HepG2 (cell line): ENCODE measurements around the gene RPE65. TPM values are rescaled to one million over a fixed set of nuclear protein-coding genes. Genes with fewer than 3 reads are reported as not detected.
A peak's percentile ranks its signal among the peaks of the same experiment; 100 is the strongest.

Source experiments
- ATAC-seq: fragments of 200-7000 bp; cut with Tn5 transposase; 3 replicates; pipeline ENCODE4 v1.9.1; 2020; ENCODE audit warnings: mild to moderate bottlenecking, moderate library complexity
- Bru-seq: library from RNA; stranded (reverse); fragments of 400-500 nt; gene quantifications from one replicate; lab custom pipeline; 2021; lab: Mats Ljungman, UMichigan
- BruChase-seq, 2 experiments: library from RNA; stranded (reverse); fragments of 400-500 nt; gene quantifications; one replicate each; lab custom pipeline; 2021; lab: Mats Ljungman, UMichigan
- BruUV-seq: library from RNA; stranded (reverse); fragments of 400-500 nt; replicated peaks from 2 replicates; lab custom pipeline; 2021; lab: Mats Ljungman, UMichigan
- CTCF ChIA-PET: fragments of 300-600 bp; formaldehyde crosslinking; extraction: SDS; loops from one replicate; lab custom pipeline; 2021; ENCODE audit warnings: low total read pairs, inconsistent platforms, low intra/inter-chr PET ratio; lab: Yijun Ruan, JAX
- POLR2A ChIA-PET: fragments of 350-600 bp; sonication (Branson Sonifier 250); formaldehyde crosslinking; loops from one replicate; lab custom pipeline; 2020; ENCODE audit warnings: antibody characterized with exemption, inconsistent platforms; lab: Yijun Ruan, JAX
- DNase-seq: peaks from one replicate; pipeline ENCODE4 v3.0.0-alpha.2; 2015; ENCODE audit warnings: low spot score
- FAIRE-seq: peaks from 3 replicates; lab custom pipeline; 2011; peaks lifted over from hg19 to GRCh38; lab: Jason Lieb, UNC
- H2AFZ ChIP-seq: one replicate; pipeline ENCODE4 v1.6.1; 2011; ENCODE audit warnings: low read length, inconsistent platforms
- H3K27ac ChIP-seq: fragments of 300-600 bp; 3 replicates; pipeline ENCODE4 v1.8.0; 2011; ENCODE audit warnings: mixed run types, mild to moderate bottlenecking, mixed read lengths, low read length, inconsistent platforms; ENCODE audit not compliant: insufficient read depth; ENCODE audit errors: extremely low read length
- H3K27me3 ChIP-seq, 2 experiments: fragments of 200-600 bp in 1 of 2; 2 replicates in 1 of 2; 3 replicates in 1 of 2; pipeline versions ENCODE4 v1.6.0 to v1.8.0; 2011; ENCODE audit warnings: low read length in 2 of 2, mild to moderate bottlenecking in 2 of 2, moderate library complexity in 2 of 2, inconsistent platforms in 1 of 2; ENCODE audit not compliant: insufficient read depth in 2 of 2, control insufficient read depth in 1 of 2
- H3K36me3 ChIP-seq, 2 experiments: fragments of 200-600 bp in 1 of 2; replicated peaks in 1 of 2; 2 replicates in 1 of 2; 3 replicates in 1 of 2; pipeline versions ENCODE4 v1.5.1 to v1.8.0; 2011; ENCODE audit warnings: low read length in 2 of 2, inconsistent platforms in 1 of 2; ENCODE audit not compliant: insufficient read depth in 2 of 2, control insufficient read depth in 1 of 2
- H3K4me1 ChIP-seq: 2 replicates; pipeline ENCODE4 v1.5.1; 2012; ENCODE audit warnings: low read length, inconsistent platforms; ENCODE audit not compliant: insufficient read depth
- H3K4me2 ChIP-seq: 2 replicates; pipeline ENCODE4 v1.6.0; 2011; ENCODE audit warnings: low read depth, low read length, inconsistent platforms
- H3K4me3 ChIP-seq, 3 experiments: fragments of 200-600 bp in 1 of 3; sonication (generic), shearing (Covaris generic) in 1 of 3; replicated peaks in 1 of 3; 2 replicates each; pipeline ENCODE4 v1.5.1; 2011 to 2016; ENCODE audit warnings: low read length in 3 of 3, inconsistent platforms in 2 of 3, low read depth in 2 of 3, mild to moderate bottlenecking in 2 of 3, control low read depth in 1 of 3, mixed read lengths in 1 of 3; ENCODE audit not compliant: insufficient read depth in 1 of 3
- H3K79me2 ChIP-seq: one replicate; pipeline ENCODE4 v1.6.1; 2011; ENCODE audit warnings: low read length, inconsistent platforms; ENCODE audit not compliant: insufficient read depth
- H3K9ac ChIP-seq: 2 replicates; pipeline ENCODE4 v1.6.0; 2011; ENCODE audit warnings: mild to moderate bottlenecking, low read depth, low read length, inconsistent platforms; ENCODE audit not compliant: insufficient read depth
- H3K9me3 ChIP-seq: 2 replicates; pipeline ENCODE4 v1.5.1; 2012; ENCODE audit warnings: mild to moderate bottlenecking, low read length
- H4K20me1 ChIP-seq: 2 replicates; pipeline ENCODE4 v1.6.0; 2011; ENCODE audit warnings: inconsistent platforms, mild to moderate bottlenecking, low read length, moderate library complexity; ENCODE audit not compliant: insufficient read depth
- CBX1 ChIP-seq: IDR thresholded peaks from one replicate; pipeline ENCODE4 v1.6.1; 2016; ENCODE audit warnings: antibody characterized with exemption, low read depth
- FOXM1 ChIP-seq: sonication (generic); formaldehyde crosslinking; IDR thresholded peaks from 2 replicates; pipeline ENCODE4 v1.5.0; 2020; ENCODE audit warnings: missing genetic modification reagents
- HOXD1 ChIP-seq: sonication (generic); formaldehyde crosslinking; IDR thresholded peaks from 2 replicates; pipeline ENCODE4 v1.5.0; 2020; ENCODE audit warnings: missing genetic modification reagents
- KMT2A ChIP-seq: sonication (generic); formaldehyde crosslinking; IDR thresholded peaks from 2 replicates; pipeline ENCODE4 v1.4.0; 2020; ENCODE audit warnings: missing genetic modification reagents
- MIXL1 ChIP-seq: IDR thresholded peaks from 2 replicates; pipeline ENCODE4 v1.6.1; 2016
- MTERF4 ChIP-seq: sonication (generic); formaldehyde crosslinking; IDR thresholded peaks from 2 replicates; pipeline ENCODE4 v1.8.0; 2023; ENCODE audit warnings: mild to moderate bottlenecking, missing genetic modification reagents
- NFE2L1 ChIP-seq: sonication (generic); formaldehyde crosslinking; IDR thresholded peaks from 2 replicates; pipeline ENCODE4 v1.4.0; 2020; ENCODE audit warnings: missing genetic modification reagents, mild to moderate bottlenecking, borderline replicate concordance
- NR2F1 ChIP-seq, 2 experiments: fragments of 450-650 bp in 1 of 2; formaldehyde crosslinking in 1 of 2; IDR thresholded peaks; 2 replicates each; pipeline versions ENCODE4 v1.5.0 to v1.6.1; 2016 to 2020; ENCODE audit warnings: mild to moderate bottlenecking in 1 of 2, missing compliant biosample characterization in 1 of 2, missing genetic modification reagents in 1 of 2, moderate library complexity in 1 of 2
- RORA ChIP-seq: sonication (generic); formaldehyde crosslinking; IDR thresholded peaks from 2 replicates; pipeline ENCODE4 v1.5.0; 2020; ENCODE audit warnings: mild to moderate bottlenecking, missing genetic modification reagents, moderate library complexity
- SALL2 ChIP-seq: sonication (generic); formaldehyde crosslinking; IDR thresholded peaks from 2 replicates; pipeline ENCODE4 v1.8.1; 2023; ENCODE audit warnings: mild to moderate bottlenecking, missing genetic modification reagents, inconsistent platforms
- TAF15 ChIP-seq: fragments of 200-400 bp; formaldehyde crosslinking; IDR thresholded peaks from one replicate; pipeline ENCODE4 v1.6.1; 2018; ENCODE audit warnings: mild to moderate bottlenecking, low read depth, low read length; ENCODE audit not compliant: poor library complexity, severe bottlenecking
- THAP11 ChIP-seq: IDR thresholded peaks from 2 replicates; pipeline ENCODE4 v1.6.1; 2016; ENCODE audit warnings: missing biosample characterization, missing genetic modification reagents
- ZEB1 ChIP-seq: IDR thresholded peaks from 2 replicates; pipeline ENCODE4 v1.6.1; 2012; ENCODE audit warnings: mild to moderate bottlenecking, low read depth, inconsistent platforms; ENCODE audit not compliant: insufficient replicate concordance
- ZKSCAN1 ChIP-seq: fragments of 150-350 bp; IDR thresholded peaks from 2 replicates; pipeline ENCODE4 v1.6.1; 2014; ENCODE audit warnings: low read length
- ZNF234 ChIP-seq: sonication (generic); formaldehyde crosslinking; conservative IDR thresholded peaks from 2 replicates; pipeline ENCODE4 v1.5.1; 2020; ENCODE audit warnings: mild to moderate bottlenecking, missing genetic modification reagents
- ZNF546 ChIP-seq: sonication (generic); formaldehyde crosslinking; conservative IDR thresholded peaks from 2 replicates; pipeline ENCODE4 v1.8.1; 2023; ENCODE audit warnings: mild to moderate bottlenecking, missing genetic modification reagents
- ZNF766 ChIP-seq: sonication (generic); formaldehyde crosslinking; IDR thresholded peaks from 2 replicates; pipeline ENCODE4 v1.5.0; 2020; ENCODE audit warnings: missing genetic modification reagents, borderline replicate concordance
- ZNF773 ChIP-seq: sonication (generic); formaldehyde crosslinking; IDR thresholded peaks from 2 replicates; pipeline ENCODE4 v1.4.0; 2020; ENCODE audit warnings: missing genetic modification reagents, borderline replicate concordance
- ZNF816 ChIP-seq: sonication (generic); formaldehyde crosslinking; IDR thresholded peaks from 2 replicates; pipeline ENCODE4 v1.8.0; 2022; ENCODE audit warnings: missing genetic modification reagents, mild to moderate bottlenecking, borderline replicate concordance
- WGBS: methylation state at CpG from one replicate; pipeline ENCODE4 v1.1.6; 2017; ENCODE audit warnings: low lambda C conversion rate; 5-methylcytosine and 5-hydroxymethylcytosine counted together
- in situ Hi-C: cut with HindIII; loops from 2 replicates; pipeline ENCODE4 v1.10.0; 2017; ENCODE audit warnings: low pct_unique_long_range_greater_than_20kb; ENCODE audit not compliant: extremely low pct_ligation_motif_present
- intact Hi-C: fragments of 100-400 bp; cut with micrococcal nuclease; formaldehyde crosslinking; loops from one replicate; pipeline ENCODE4 v1.10.0; 2022; ENCODE audit not compliant: unreplicated experiment
- long read RNA-seq, 2 experiments: library from RNA in 1 of 2; library from polyadenylated mRNA in 1 of 2; stranded (forward) in 1 of 2; unstranded in 1 of 2; transcript quantifications; one replicate each; pipeline ENCODE4 v2.0.0, GENCODE V29; 2019 to 2022
- polyA minus RNA-seq, 3 experiments: library from RNA; depleted of rRNA, polyadenylated mRNA; stranded (reverse); fragments of >200 nt; gene quantifications; 2 replicates each; pipeline ENCODE4 v1.2.3, GENCODE V29; 2011; ENCODE audit warnings: low replicate concordance in 1 of 3
- polyA plus RNA-seq, 8 experiments: library from polyadenylated mRNA; depleted of rRNA in 3 of 8; stranded (reverse) in 7 of 8; unstranded in 1 of 8; fragments of >200 nt; fragmentation: Illumina TruSeq in 4 of 8; extraction: Trizol in 4 of 8; gene quantifications; 2 replicates each; pipeline versions ENCODE4 v1.2.1 to v1.2.3, GENCODE V29; 2011 to 2016; ENCODE audit warnings: low read depth in 4 of 8, missing spikeins in 1 of 8, mixed read lengths in 1 of 8; ENCODE audit not compliant: insufficient read depth in 1 of 8
- total RNA-seq, 5 experiments: library from RNA; depleted of rRNA; stranded (reverse); fragments of >200 nt; fragmentation: Illumina TruSeq; extraction: Trizol; gene quantifications; 2 replicates each; pipeline ENCODE4 v1.2.3, GENCODE V29; 2016; ENCODE audit warnings: low read depth in 1 of 5
- TF ChIP-seq, protein P1 (sequence below): sonication (generic); formaldehyde crosslinking; IDR thresholded peaks from 2 replicates; pipeline ENCODE4 v1.4.0; 2020; ENCODE audit warnings: mild to moderate bottlenecking, missing genetic modification reagents

The RPE65 gene
- total RNA-seq (2016; rRNA removed; fragmentation: Illumina TruSeq; extraction: Trizol) (not detected in 2 replicates), polyA plus RNA-seq (2011; rRNA removed) (not detected in 2 replicates), polyA minus RNA-seq (2011; rRNA and poly(A)+ RNA removed; ENCODE audit: low replicate concordance) (not detected in 2 replicates), Bru-seq, nascent RNA (not detected), BruChase-seq, experiment 1, labeled RNA remaining after a 6-hour chase (percentile 11 among the genes with signal in this experiment), BruChase-seq, experiment 2, labeled RNA remaining after a 2-hour chase (percentile 16 among the genes with signal in this experiment)
- not detected in 2 replicates for total RNA-seq (2016; cell fraction: cytosol; rRNA removed; fragmentation: Illumina TruSeq; extraction: Trizol; ENCODE audit: low read depth)
- not detected in 2 replicates for total RNA-seq (2016; cell fraction: insoluble cytoplasmic fraction; rRNA removed; fragmentation: Illumina TruSeq; extraction: Trizol)
- total RNA-seq (2016; cell fraction: membrane; rRNA removed; fragmentation: Illumina TruSeq; extraction: Trizol): not detected in 2 replicates
- total RNA-seq (2016; cell fraction: nucleus; rRNA removed; fragmentation: Illumina TruSeq; extraction: Trizol): not detected in 2 replicates
- not detected in 2 replicates for polyA plus RNA-seq (2011; cell fraction: cytosol; rRNA removed)
- not detected in 2 replicates for polyA plus RNA-seq (2011; cell fraction: nucleus; rRNA removed)
- polyA plus RNA-seq (2012): not detected in 2 replicates
- not detected in 2 replicates for polyA plus RNA-seq (2016; cell fraction: cytosol; fragmentation: Illumina TruSeq; extraction: Trizol; ENCODE audit: low read depth)
- polyA plus RNA-seq (2016; cell fraction: insoluble cytoplasmic fraction; fragmentation: Illumina TruSeq; extraction: Trizol; ENCODE audit: low read depth): not detected in 2 replicates
- not detected in 2 replicates for polyA plus RNA-seq (2016; cell fraction: membrane; fragmentation: Illumina TruSeq; extraction: Trizol; ENCODE audit: low read depth)
- not detected in 2 replicates for polyA plus RNA-seq (2016; cell fraction: nucleus; fragmentation: Illumina TruSeq; extraction: Trizol; ENCODE audit: insufficient read depth, low read depth)
- polyA minus RNA-seq (2011; cell fraction: cytosol; rRNA and poly(A)+ RNA removed): not detected in 2 replicates
- not detected in 2 replicates for polyA minus RNA-seq (2011; cell fraction: nucleus; rRNA and poly(A)+ RNA removed)
- long read RNA-seq, experiment 1: 0 reads
- long read RNA-seq, experiment 2: 0 reads

- H3K4me2 ChIP-seq: no peak within 1 kb of the TSS
- FAIRE-seq (no peak), ATAC-seq (no peak), DNase-seq (no peak)
- in situ Hi-C loops: no loop called here
- no peak within 1 kb of the TSS for H3K4me3 ChIP-seq
- POLR2A ChIA-PET: no interaction called here
- no TSS peak for BruUV-seq
- H3K4me1 ChIP-seq: no peaks in the 10 kb centered on the region
- TF ChIP-seq, protein P1, sequence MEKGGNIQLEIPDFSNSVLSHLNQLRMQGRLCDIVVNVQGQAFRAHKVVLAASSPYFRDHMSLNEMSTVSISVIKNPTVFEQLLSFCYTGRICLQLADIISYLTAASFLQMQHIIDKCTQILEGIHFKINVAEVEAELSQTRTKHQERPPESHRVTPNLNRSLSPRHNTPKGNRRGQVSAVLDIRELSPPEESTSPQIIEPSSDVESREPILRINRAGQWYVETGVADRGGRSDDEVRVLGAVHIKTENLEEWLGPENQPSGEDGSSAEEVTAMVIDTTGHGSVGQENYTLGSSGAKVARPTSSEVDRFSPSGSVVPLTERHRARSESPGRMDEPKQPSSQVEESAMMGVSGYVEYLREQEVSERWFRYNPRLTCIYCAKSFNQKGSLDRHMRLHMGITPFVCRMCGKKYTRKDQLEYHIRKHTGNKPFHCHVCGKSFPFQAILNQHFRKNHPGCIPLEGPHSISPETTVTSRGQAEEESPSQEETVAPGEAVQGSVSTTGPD (CRISPR knock-in tag): no peak
- TF ChIP-seq ZNF816 (CRISPR knock-in tag): no peak
- TF ChIP-seq NR2F1 (CRISPR knock-in tag; IDR thresholded peaks at IDR 0.05): no peak
- no peak for TF ChIP-seq ZNF234
- TF ChIP-seq RORA (CRISPR knock-in tag): no peak
- no peak for TF ChIP-seq ZEB1
- TF ChIP-seq CBX1: no peak
- no peak for TF ChIP-seq KMT2A (CRISPR knock-in tag)
- TF ChIP-seq HOXD1: no peak
- no peak for TF ChIP-seq SALL2 (CRISPR knock-in tag)
- TF ChIP-seq TAF15: no peak
- TF ChIP-seq MIXL1 (CRISPR knock-in tag): no peak
- TF ChIP-seq ZNF546 (CRISPR knock-in tag): no peak
- no peak for TF ChIP-seq MTERF4 (CRISPR knock-in tag)
- no peak for TF ChIP-seq ZNF773 (CRISPR knock-in tag)
- TF ChIP-seq NFE2L1 (CRISPR knock-in tag): no peak
- no peak for TF ChIP-seq ZNF766 (CRISPR knock-in tag)
- no peak for TF ChIP-seq FOXM1
- TF ChIP-seq THAP11: no peak
- no peak for TF ChIP-seq ZKSCAN1
- 0% methylated on average over 1 of the region's 1 CpG for WGBS
- no peak within 1 kb of the TSS for H2AFZ ChIP-seq
- H3K79me2 ChIP-seq: no peaks in the 10 kb centered on the region
- H3K9ac ChIP-seq: no peak within 1 kb of the TSS
- CTCF ChIA-PET: no interaction called here
- intact Hi-C loops: no loop called here
- H3K9me3 ChIP-seq: no peaks in the 10 kb centered on the region
- H3K27ac ChIP-seq: no peak within 1 kb of the TSS
- H3K36me3 ChIP-seq: no peaks in the 10 kb centered on the region
- H3K27me3 ChIP-seq: peaks cover 0 to 3% of the 10 kb centered on the region in 2 experiments; a peak in 1 of 5 replicates
- H4K20me1 ChIP-seq: no peaks in the 10 kb centered on the region
These were observed at the start of gene RPE65 for GRCh38 chr1:68449901-68450300. RPE65 (minus strand) TSS chr1:68449954; CDS start chr1:68449905, 49 bp downstream.
